Activated CD4-positive, alpha-beta memory T cell treated with anti-CD3 and anti-CD28 coated beads for 36 hours (primary cell): ENCODE results near the gene CPNE4. TPM values are rescaled to one million over a fixed set of nuclear protein-coding genes. Genes with fewer than 3 reads are reported as not detected.

Source experiments
- CTCF ChIA-PET: fragments of 350-600 bp; sonication (Branson Sonifier 250); formaldehyde crosslinking; loops from one replicate; lab custom pipeline; 2021; ENCODE audit warnings: antibody characterized with exemption, inconsistent platforms; lab: Charles Lee
- POLR2A ChIA-PET: fragments of 350-600 bp; sonication (Branson Sonifier 250); formaldehyde crosslinking; loops from one replicate; lab custom pipeline; 2021; ENCODE audit warnings: antibody characterized with exemption; lab: Charles Lee
- DNase-seq: peaks from one replicate; pipeline ENCODE4 v3.0.0-alpha.2; 2020
- H3K27ac Mint-ChIP-seq: one replicate; pipeline ENCODE4 v1.8.0; 2021; ENCODE audit warnings: mixed read lengths
- H3K27me3 Mint-ChIP-seq: one replicate; pipeline ENCODE4 v1.8.0; 2021; ENCODE audit warnings: mixed read lengths
- H3K36me3 Mint-ChIP-seq: one replicate; pipeline ENCODE4 v1.8.0; 2021; ENCODE audit warnings: mixed read lengths
- H3K4me1 Mint-ChIP-seq: one replicate; pipeline ENCODE4 v1.8.0; 2021; ENCODE audit warnings: low read depth, mixed read lengths
- H3K4me3 Mint-ChIP-seq: one replicate; pipeline ENCODE4 v1.8.0; 2021; ENCODE audit warnings: mild to moderate bottlenecking, mixed read lengths
- H3K9me3 Mint-ChIP-seq: one replicate; pipeline ENCODE4 v1.8.0; 2021; ENCODE audit warnings: mixed read lengths
- intact Hi-C: fragments of 100-400 bp; cut with micrococcal nuclease; formaldehyde crosslinking; loops from one replicate; pipeline ENCODE4 v1.15.1; 2023
- microRNA-seq: library from miRNA; unstranded; fragments of <30 nt; microRNA quantifications from one replicate; pipeline ENCODE4 v1.2.0, GENCODE V29; 2022; ENCODE audit warnings: borderline number of aligned reads, borderline microRNAs expressed, borderline replicate concordance
- total RNA-seq, 2 experiments: library from RNA; stranded (reverse); gene quantifications; one replicate each; pipeline ENCODE4 v1.2.3, GENCODE V29; 2021

The CPNE4 gene
- total RNA-seq, 2 experiments from 2014 or later, result not detected

DNA sequence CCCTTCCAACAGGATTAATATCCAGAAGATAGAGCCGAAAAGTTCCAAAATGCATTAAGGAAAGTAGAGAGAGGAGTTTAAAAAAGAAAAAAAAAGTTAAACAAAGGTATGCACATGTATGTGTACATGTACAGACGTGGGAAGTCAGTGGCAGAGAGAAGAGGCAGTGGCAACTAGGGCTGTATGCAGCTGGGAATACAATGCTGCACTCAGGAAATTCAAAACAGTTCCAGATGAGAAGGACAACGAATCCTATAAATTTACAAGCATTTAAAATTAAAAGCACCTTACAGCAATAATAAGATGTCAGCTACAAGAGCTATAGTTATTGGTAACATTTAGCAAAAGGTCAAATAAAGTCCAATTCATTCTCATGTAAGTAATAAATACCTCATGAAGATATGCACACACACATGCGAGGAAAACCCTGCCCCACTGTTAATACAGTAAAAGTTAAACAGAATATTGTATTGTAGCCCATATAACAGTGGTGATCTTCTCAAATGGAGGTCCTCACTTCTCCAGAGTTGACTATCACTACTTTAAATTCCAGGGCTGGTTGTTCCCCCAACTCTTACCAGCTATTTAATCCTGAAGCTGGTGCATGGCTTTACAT, 550.2 kb downstream of the CPNE4 start:
- H3K27me3 Mint-ChIP-seq, result no peaks in the 10 kb centered on the region
- POLR2A ChIA-PET, result interaction anchor here (0.7 kb wide), 1 partner anchor 9 kb away, joined by 3 read pairs; no protein-coding TSS in a partner anchor
- CTCF ChIA-PET, result no interaction called here
- no peak for DNase-seq
- peaks cover 23% of the 10 kb centered on the region for H3K4me1 Mint-ChIP-seq
- intact Hi-C loops, result no loop called here
- H3K36me3 Mint-ChIP-seq, result peaks cover 33% of the 10 kb centered on the region
- H3K27ac Mint-ChIP-seq, result no peak overlapping the region
- no peaks in the 10 kb centered on the region for H3K9me3 Mint-ChIP-seq
- H3K4me3 Mint-ChIP-seq, result no peak overlapping the region

Small RNAs within 50 kb of the gene (microRNA-seq; reads per million reads assigned to microRNA genes)
- not detected for gene MIR5704
